SK-N-SH treated with all-trans-retinoic acid at 6 μM for 48 hours (cell line): Measurements from ENCODE around the gene FOLH1.
"Not testable (repeated sequence)": the region's sequence is repeated elsewhere in the genome, so short reads cannot be mapped to it uniquely, and the experiment has no call there.

Experiments used
- ESRRG ChIP-seq: fragments of 250-450 bp; sonication (Bioruptor Pico); IDR thresholded peaks from 2 replicates; pipeline ENCODE4 v1.6.1; 2021; ENCODE audit warnings: mild to moderate bottlenecking
- GLIS3 ChIP-seq: fragments of 250-450 bp; sonication (Bioruptor Pico); IDR thresholded peaks from 2 replicates; pipeline ENCODE4 v1.5.0; 2020; ENCODE audit warnings: mild to moderate bottlenecking, moderate library complexity
- SNAI2 ChIP-seq: fragments of 250-450 bp; sonication (Bioruptor Pico); IDR thresholded peaks from 2 replicates; pipeline ENCODE4 v1.5.0; 2020; ENCODE audit warnings: mild to moderate bottlenecking, moderate library complexity
- TSHZ2 ChIP-seq: fragments of 250-450 bp; sonication (Bioruptor Pico); IDR thresholded peaks from 2 replicates; pipeline ENCODE4 v1.5.0; 2020; ENCODE audit warnings: mild to moderate bottlenecking, moderate library complexity
- ZFP3 ChIP-seq: fragments of 250-450 bp; sonication (Bioruptor Pico); IDR thresholded peaks from 2 replicates; pipeline ENCODE4 v1.5.0; 2020; ENCODE audit warnings: mild to moderate bottlenecking, moderate library complexity
- TF ChIP-seq, protein P1 (sequence below): fragments of 250-450 bp; sonication (Bioruptor Pico); IDR thresholded peaks from 2 replicates; pipeline ENCODE4 v1.5.1; 2020; ENCODE audit warnings: low read depth, mild to moderate bottlenecking, moderate library complexity
- TF ChIP-seq, protein P2 (sequence below): fragments of 250-450 bp; sonication (Bioruptor Pico); IDR thresholded peaks from 2 replicates; pipeline ENCODE4 v1.8.0; 2021; ENCODE audit warnings: low read depth, mild to moderate bottlenecking, moderate library complexity, borderline replicate concordance
- TF ChIP-seq, protein P3 (sequence below): fragments of 250-450 bp; sonication (Bioruptor Pico); IDR thresholded peaks from 2 replicates; pipeline ENCODE4 v1.8.0; 2020; ENCODE audit warnings: mild to moderate bottlenecking, moderate library complexity, borderline replicate concordance

DNA sequence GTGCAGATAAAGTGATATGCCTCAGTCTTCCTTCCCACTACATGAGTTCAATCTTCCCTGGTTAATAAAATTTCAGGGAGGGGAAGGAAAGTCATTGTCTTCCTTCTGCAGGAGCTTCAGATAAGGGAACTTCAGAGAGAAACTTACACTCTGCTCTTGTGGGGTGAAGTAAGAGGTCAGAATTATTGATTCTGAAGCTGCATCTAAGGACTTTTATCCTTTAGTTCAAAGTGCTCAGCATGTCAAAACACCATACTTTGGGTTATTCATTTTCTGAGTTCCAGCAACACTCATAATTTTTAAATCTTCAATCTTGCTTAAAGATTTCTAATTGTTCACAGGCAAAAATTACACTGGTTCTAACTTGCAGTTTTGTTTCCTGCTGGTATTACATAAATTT, 33.0 kb downstream of the FOLH1 start:
- TF ChIP-seq, protein P1, sequence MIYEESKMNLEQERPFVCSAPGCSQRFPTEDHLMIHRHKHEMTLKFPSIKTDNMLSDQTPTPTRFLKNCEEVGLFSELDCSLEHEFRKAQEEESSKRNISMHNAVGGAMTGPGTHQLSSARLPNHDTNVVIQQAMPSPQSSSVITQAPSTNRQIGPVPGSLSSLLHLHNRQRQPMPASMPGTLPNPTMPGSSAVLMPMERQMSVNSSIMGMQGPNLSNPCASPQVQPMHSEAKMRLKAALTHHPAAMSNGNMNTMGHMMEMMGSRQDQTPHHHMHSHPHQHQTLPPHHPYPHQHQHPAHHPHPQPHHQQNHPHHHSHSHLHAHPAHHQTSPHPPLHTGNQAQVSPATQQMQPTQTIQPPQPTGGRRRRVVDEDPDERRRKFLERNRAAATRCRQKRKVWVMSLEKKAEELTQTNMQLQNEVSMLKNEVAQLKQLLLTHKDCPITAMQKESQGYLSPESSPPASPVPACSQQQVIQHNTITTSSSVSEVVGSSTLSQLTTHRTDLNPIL = not testable (repeated sequence)
- TF ChIP-seq TSHZ2, ZFP3, ESRRG, SNAI2, GLIS3 (CRISPR knock-in tag): not testable (repeated sequence)
- TF ChIP-seq, protein P2, sequence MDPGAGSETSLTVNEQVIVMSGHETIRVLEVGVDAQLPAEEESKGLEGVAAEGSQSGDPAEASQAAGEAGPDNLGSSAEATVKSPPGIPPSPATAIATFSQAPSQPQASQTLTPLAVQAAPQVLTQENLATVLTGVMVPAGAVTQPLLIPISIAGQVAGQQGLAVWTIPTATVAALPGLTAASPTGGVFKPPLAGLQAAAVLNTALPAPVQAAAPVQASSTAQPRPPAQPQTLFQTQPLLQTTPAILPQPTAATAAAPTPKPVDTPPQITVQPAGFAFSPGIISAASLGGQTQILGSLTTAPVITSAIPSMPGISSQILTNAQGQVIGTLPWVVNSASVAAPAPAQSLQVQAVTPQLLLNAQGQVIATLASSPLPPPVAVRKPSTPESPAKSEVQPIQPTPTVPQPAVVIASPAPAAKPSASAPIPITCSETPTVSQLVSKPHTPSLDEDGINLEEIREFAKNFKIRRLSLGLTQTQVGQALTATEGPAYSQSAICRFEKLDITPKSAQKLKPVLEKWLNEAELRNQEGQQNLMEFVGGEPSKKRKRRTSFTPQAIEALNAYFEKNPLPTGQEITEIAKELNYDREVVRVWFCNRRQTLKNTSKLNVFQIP (CRISPR knock-in tag) = not testable (repeated sequence)
- TF ChIP-seq, protein P3, sequence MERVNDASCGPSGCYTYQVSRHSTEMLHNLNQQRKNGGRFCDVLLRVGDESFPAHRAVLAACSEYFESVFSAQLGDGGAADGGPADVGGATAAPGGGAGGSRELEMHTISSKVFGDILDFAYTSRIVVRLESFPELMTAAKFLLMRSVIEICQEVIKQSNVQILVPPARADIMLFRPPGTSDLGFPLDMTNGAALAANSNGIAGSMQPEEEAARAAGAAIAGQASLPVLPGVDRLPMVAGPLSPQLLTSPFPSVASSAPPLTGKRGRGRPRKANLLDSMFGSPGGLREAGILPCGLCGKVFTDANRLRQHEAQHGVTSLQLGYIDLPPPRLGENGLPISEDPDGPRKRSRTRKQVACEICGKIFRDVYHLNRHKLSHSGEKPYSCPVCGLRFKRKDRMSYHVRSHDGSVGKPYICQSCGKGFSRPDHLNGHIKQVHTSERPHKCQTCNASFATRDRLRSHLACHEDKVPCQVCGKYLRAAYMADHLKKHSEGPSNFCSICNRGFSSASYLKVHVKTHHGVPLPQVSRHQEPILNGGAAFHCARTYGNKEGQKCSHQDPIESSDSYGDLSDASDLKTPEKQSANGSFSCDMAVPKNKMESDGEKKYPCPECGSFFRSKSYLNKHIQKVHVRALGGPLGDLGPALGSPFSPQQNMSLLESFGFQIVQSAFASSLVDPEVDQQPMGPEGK = not testable (repeated sequence)
